Transverse colon (tissue), 4 donors: ENCODE measurements around the gene ACAN. TPM values are rescaled to one million over a fixed set of nuclear protein-coding genes. Genes with fewer than 3 reads are reported as not detected.
A peak's percentile ranks its signal among the peaks of the same experiment; 100 is the strongest.

Experiments
- DNase-seq: peaks from one replicate; pipeline ENCODE4 v3.0.0-alpha.2; 2019
- H3K27ac ChIP-seq, 4 donors: fragments of 200-600 bp; sonication (generic); 2 replicates each; pipeline ENCODE4 v1.5.1; 2016 to 2018; ENCODE audit warnings: inconsistent platforms in 4 of 4
- H3K27me3 ChIP-seq: fragments of 200-600 bp; sonication (generic); 2 replicates; pipeline ENCODE4 v1.5.1; 2017; ENCODE audit warnings: inconsistent platforms
- H3K36me3 ChIP-seq, 4 donors: fragments of 200-600 bp; sonication (generic); 2 replicates each; pipeline ENCODE4 v1.5.1; 2017 to 2019; ENCODE audit warnings: inconsistent platforms in 4 of 4
- H3K4me1 ChIP-seq, 4 donors: fragments of 200-600 bp; sonication (generic); 2 replicates each; pipeline ENCODE4 v1.5.1; 2017 to 2020; ENCODE audit warnings: inconsistent platforms in 4 of 4
- H3K4me3 ChIP-seq, 4 donors: fragments of 200-600 bp; sonication (generic); 1 replicate in 1 of 4; 2 replicates in 3 of 4; pipeline versions ENCODE4 v1.5.1 to v1.6.1; 2017 to 2019; ENCODE audit warnings: inconsistent platforms in 4 of 4
- H3K9me3 ChIP-seq, 2 donors: fragments of 200-600 bp; sonication (generic); 2 replicates each; pipeline ENCODE4 v1.5.1; 2017 to 2019; ENCODE audit warnings: inconsistent platforms in 2 of 2
- EP300 ChIP-seq: sonication (generic); formaldehyde crosslinking; IDR thresholded peaks from one replicate; pipeline ENCODE4 v1.6.1; 2017; ENCODE audit warnings: antibody characterized with exemption, low read depth
- POLR2A ChIP-seq: fragments of 450-650 bp; IDR thresholded peaks from one replicate; pipeline ENCODE4 v1.6.1; 2016; ENCODE audit warnings: antibody characterized with exemption, mild to moderate bottlenecking, moderate library complexity
- POLR2AphosphoS5 ChIP-seq, 3 donors: sonication (generic); formaldehyde crosslinking; IDR thresholded peaks; one replicate each; pipeline ENCODE4 v1.6.1; 2016; ENCODE audit warnings: antibody characterized with exemption in 3 of 3
- WGBS, 2 donors: methylation state at CpG; one replicate each; pipeline ENCODE4 v1.1.5; 2018; ENCODE audit warnings: low coverage in 1 of 2; 5-methylcytosine and 5-hydroxymethylcytosine counted together
- in situ Hi-C, 4 donors: fragments of 200-750 bp; cut with MboI; loops; one replicate each; pipeline versions ENCODE4 v1.15.0 to v1.15.1; 2017; ENCODE audit warnings: low sequenced_read_pairs in 3 of 4, low pct_ligation_motif_present in 1 of 4, low pct_unique_long_range_greater_than_20kb in 1 of 4
- intact Hi-C: fragments of 100-400 bp; cut with DNase I; formaldehyde crosslinking; loops from one replicate; pipeline ENCODE4 v1.15.1; 2023; ENCODE audit warnings: low total_unique reads
- total RNA-seq, 4 donors: library from RNA; depleted of rRNA; stranded (reverse); fragments of >200 nt; gene quantifications; one replicate each; pipeline ENCODE4 v1.1.0, GENCODE V29; 2016
- TF ChIP-seq, protein P1 (sequence below), 5 experiments: fragments of 200-600 bp in 3 of 5; fragments of 450-650 bp in 2 of 5; sonication (generic) in 3 of 5; IDR thresholded peaks; 1 replicate in 2 of 5; 2 replicates in 3 of 5; pipeline ENCODE4 v1.5.1; 2016 to 2017; ENCODE audit warnings: antibody characterized with exemption in 5 of 5, inconsistent platforms in 3 of 5, mild to moderate bottlenecking in 2 of 5, moderate library complexity in 1 of 5

ACAN gene
- total RNA-seq, 4 donors from 2014 or later: 0.14 TPM; not detected in 3

GRCh38 chr15:88888719-88889118 is 85.5 kb downstream of the ACAN start:
- no peak for DNase-seq
- Histone ChIP-seq H3K9me3 (no peaks in the 10 kb centered on the region), H3K36me3 (no peaks in the 10 kb centered on the region), H3K4me3 (no peak overlapping the region), H3K4me1 (no peaks in the 10 kb centered on the region), H3K27ac (no peak overlapping the region), H3K27me3 (peaks cover 7% of the 10 kb centered on the region)
- no peak for TF ChIP-seq POLR2AphosphoS5 (IDR thresholded peaks at IDR 0.05)
- TF ChIP-seq, protein P1, sequence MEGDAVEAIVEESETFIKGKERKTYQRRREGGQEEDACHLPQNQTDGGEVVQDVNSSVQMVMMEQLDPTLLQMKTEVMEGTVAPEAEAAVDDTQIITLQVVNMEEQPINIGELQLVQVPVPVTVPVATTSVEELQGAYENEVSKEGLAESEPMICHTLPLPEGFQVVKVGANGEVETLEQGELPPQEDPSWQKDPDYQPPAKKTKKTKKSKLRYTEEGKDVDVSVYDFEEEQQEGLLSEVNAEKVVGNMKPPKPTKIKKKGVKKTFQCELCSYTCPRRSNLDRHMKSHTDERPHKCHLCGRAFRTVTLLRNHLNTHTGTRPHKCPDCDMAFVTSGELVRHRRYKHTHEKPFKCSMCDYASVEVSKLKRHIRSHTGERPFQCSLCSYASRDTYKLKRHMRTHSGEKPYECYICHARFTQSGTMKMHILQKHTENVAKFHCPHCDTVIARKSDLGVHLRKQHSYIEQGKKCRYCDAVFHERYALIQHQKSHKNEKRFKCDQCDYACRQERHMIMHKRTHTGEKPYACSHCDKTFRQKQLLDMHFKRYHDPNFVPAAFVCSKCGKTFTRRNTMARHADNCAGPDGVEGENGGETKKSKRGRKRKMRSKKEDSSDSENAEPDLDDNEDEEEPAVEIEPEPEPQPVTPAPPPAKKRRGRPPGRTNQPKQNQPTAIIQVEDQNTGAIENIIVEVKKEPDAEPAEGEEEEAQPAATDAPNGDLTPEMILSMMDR (IDR thresholded peaks at IDR 0.05): no peak
- TF ChIP-seq EP300: no peak
- no peak for TF ChIP-seq POLR2A
- 88 to 100% methylated on average over 2 to 5 of the region's 5 CpGs for WGBS, 2 donors
- intact Hi-C loops: no loop called here
- in situ Hi-C loops: no loop called here

DNA sequence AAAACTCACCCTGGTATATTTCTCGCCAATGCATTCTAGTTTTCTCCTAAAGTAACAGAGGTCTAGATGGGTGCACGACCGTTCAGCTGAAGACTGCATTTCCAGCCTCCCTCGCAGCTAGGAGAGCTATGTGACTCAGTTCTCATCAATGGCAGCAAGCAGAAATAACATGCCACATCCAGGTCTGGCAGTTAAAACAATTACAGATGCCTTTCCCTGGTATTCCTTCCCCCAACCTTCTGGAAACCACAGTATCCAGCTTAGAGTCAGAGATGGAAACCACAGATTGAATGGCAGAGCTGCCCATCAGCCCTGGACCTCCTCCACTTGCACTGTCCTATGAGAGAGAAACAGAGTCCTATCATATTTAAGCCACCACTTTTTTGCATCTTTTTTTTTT is 87.3 kb downstream of the ACAN start:
- H3K27me3 ChIP-seq: peaks cover 24% of the 10 kb centered on the region
- 67% methylated on average over 3 to 4 of the region's 4 CpGs for WGBS, 2 donors
- H3K9me3 ChIP-seq: no peaks in the 10 kb centered on the region
- TF ChIP-seq EP300 (no peak), POLR2AphosphoS5 (IDR thresholded peaks at IDR 0.05) (no peak), POLR2A (no peak)
- TF ChIP-seq, protein P1 (IDR thresholded peaks at IDR 0.05): no peak
- H3K36me3 ChIP-seq: no peaks in the 10 kb centered on the region
- intact Hi-C loops: no loop called here
- no peak overlapping the region for H3K4me3 ChIP-seq
- in situ Hi-C loops: no loop called here
- H3K27ac ChIP-seq: no peak overlapping the region
- peaks cover 4 to 15% (median 13%) of the 10 kb centered on the region in 4 donors for H3K4me1 ChIP-seq
- DNase-seq: no peak

GRCh38 chr15:88891540-88892254 is 88.5 kb downstream of the ACAN start:
- H3K27me3 ChIP-seq: peaks cover 27% of the 10 kb centered on the region
- no peaks in the 10 kb centered on the region for H3K9me3 ChIP-seq
- no peak for TF ChIP-seq POLR2AphosphoS5 (IDR thresholded peaks at IDR 0.05)
- TF ChIP-seq, protein P1 (IDR thresholded peaks at IDR 0.05): no peak
- no peak for TF ChIP-seq POLR2A
- no peak for TF ChIP-seq EP300
- no peak overlapping the region for H3K27ac ChIP-seq
- intact Hi-C loops (no loop called here), in situ Hi-C loops (no loop called here)
- no peak overlapping the region for H3K4me3 ChIP-seq
- H3K4me1 ChIP-seq: peaks cover 4 to 18% (median 16%) of the 10 kb centered on the region in 4 donors
- DNase-seq: no peak
- WGBS, 2 donors: 80 to 83% methylated on average over 1 to 7 of the region's 7 CpGs
- no peaks in the 10 kb centered on the region for H3K36me3 ChIP-seq

DNA sequence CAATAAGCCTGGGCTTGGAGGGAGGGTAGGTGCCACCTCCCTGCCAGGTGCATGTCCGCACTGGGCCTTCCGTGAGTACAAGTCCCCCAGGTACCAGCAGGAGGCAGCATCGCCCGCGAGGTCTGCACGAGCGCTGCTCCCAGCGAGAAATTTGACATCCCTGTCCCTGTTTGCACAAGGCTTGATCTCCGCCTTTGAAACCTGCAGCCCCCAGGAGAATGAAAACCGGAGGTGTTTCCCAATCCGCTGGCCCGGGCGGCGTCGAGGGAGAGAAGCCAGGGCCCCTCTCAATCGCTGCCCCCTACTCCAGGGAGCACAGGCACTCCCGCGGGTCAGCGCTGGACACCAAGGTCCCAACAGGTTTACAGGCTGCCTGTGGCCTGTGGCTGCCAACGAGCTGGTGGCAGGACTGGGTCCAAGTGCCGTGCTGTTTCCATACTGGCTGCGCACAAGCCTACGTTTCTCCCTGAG is 91.1 kb downstream of the ACAN start:
- DNase-seq: peak; percentile 74
- H3K4me3 ChIP-seq: peak overlapping the region in 3 of 4 donors; percentile 30 to 52 (median 51)
- no peak overlapping the region for H3K27ac ChIP-seq
- intact Hi-C loops: no loop called here
- no peak for TF ChIP-seq POLR2AphosphoS5 (IDR thresholded peaks at IDR 0.05)
- TF ChIP-seq, protein P1 (IDR thresholded peaks at IDR 0.05): peak; percentile 46 to 61 (median 53)
- in situ Hi-C loops: no loop called here
- H3K36me3 ChIP-seq: no peaks in the 10 kb centered on the region
- no peaks in the 10 kb centered on the region for H3K9me3 ChIP-seq
- peaks cover 14 to 31% (median 26%) of the 10 kb centered on the region in 4 donors for H3K4me1 ChIP-seq
- WGBS, 2 donors: 4% methylated on average over 21 of the region's 23 CpGs; no CpG with 5 or more reads in 1 of the 2 donors
- peaks cover 27% of the 10 kb centered on the region for H3K27me3 ChIP-seq
